GM12801 (cell line): ENCODE data around the gene PER3.

Experiments used
- CTCF ChIP-seq: IDR thresholded peaks from one replicate; pipeline ENCODE4 v1.5.1; 2011; ENCODE audit warnings: control low read depth; ENCODE audit not compliant: insufficient read length; ENCODE audit errors: extremely low read depth

Gene PER3

GRCh38 chr1:7853684-7854026 is 69.6 kb downstream of the PER3 start:
- TF ChIP-seq CTCF = no peak

GRCh38 chr1:7856345-7856744 is 72.3 kb downstream of the PER3 start:
- TF ChIP-seq CTCF = no peak

- no peak for TF ChIP-seq CTCF
These were observed 72.9 kb downstream of the PER3 start for GRCh38 chr1:7857000-7857399.

- TF ChIP-seq CTCF = no peak
These were observed 73.9 kb downstream of the PER3 start for GRCh38 chr1:7857985-7858384.

GRCh38 chr1:7859406-7859805 is 75.3 kb downstream of the PER3 start:
- TF ChIP-seq CTCF = no peak

GRCh38 chr1:7860130-7860529 is 76.0 kb downstream of the PER3 start:
- no peak for TF ChIP-seq CTCF

- no peak for TF ChIP-seq CTCF
These were observed 77.4 kb downstream of the PER3 start for GRCh38 chr1:7861452-7861851.

GRCh38 chr1:7862211-7863060 is 78.3 kb downstream of the PER3 start:
- no peak for TF ChIP-seq CTCF
